ENCODE results near the gene ZNF385D.

Gene ZNF385D

GRCh38 chr3:21562243-21562642 is 188.8 kb downstream of the ZNF385D start:
- no peaks in the 10 kb centered on the region for H3K36me3 ChIP-seq (ENCODE audit: insufficient read depth, low read length)
- no peaks in the 10 kb centered on the region for H3K9me3 ChIP-seq (ENCODE audit: control insufficient read depth, insufficient read depth, low read length)
- H3K9ac ChIP-seq (ENCODE audit: low read depth, low read length), result no peak overlapping the region
- H3K4me1 ChIP-seq (ENCODE audit: insufficient read depth, low read length), result no peaks in the 10 kb centered on the region

GRCh38 chr3:21561472-21561871 is 189.5 kb downstream of the ZNF385D start:
- Histone ChIP-seq H3K9me3 (ENCODE audit: control insufficient read depth, insufficient read depth, low read length) (no peaks in the 10 kb centered on the region), H3K4me1 (ENCODE audit: insufficient read depth, low read length) (no peaks in the 10 kb centered on the region), H3K9ac (ENCODE audit: low read depth, low read length) (no peak overlapping the region), H3K36me3 (ENCODE audit: insufficient read depth, low read length) (no peaks in the 10 kb centered on the region)

- H3K36me3 ChIP-seq (ENCODE audit: insufficient read depth, low read length), result no peaks in the 10 kb centered on the region
- H3K9me3 ChIP-seq (ENCODE audit: control insufficient read depth, insufficient read depth, low read length), result no peaks in the 10 kb centered on the region
Observed at GRCh38 chr3:21551019-21551418, 200.0 kb downstream of the ZNF385D start.

GRCh38 chr3:21544076-21544462 is 206.9 kb downstream of the ZNF385D start:
- H3K4me1 ChIP-seq (ENCODE audit: insufficient read depth, low read length), result peaks cover 3% of the 10 kb centered on the region; the same call in 1 of the 2 replicates
- H3K9me3 ChIP-seq (ENCODE audit: control insufficient read depth, insufficient read depth, low read length), result no peaks in the 10 kb centered on the region
- H3K9ac ChIP-seq (ENCODE audit: low read depth, low read length), result peak overlapping the region; percentile 41
- H3K36me3 ChIP-seq (ENCODE audit: insufficient read depth, low read length), result no peaks in the 10 kb centered on the region

More at GRCh38 chr3:21551019-21551418, 200.0 kb downstream of the ZNF385D start:
- Histone ChIP-seq H3K9ac (ENCODE audit: low read depth, low read length) (no peak overlapping the region), H3K4me1 (ENCODE audit: insufficient read depth, low read length) (peaks cover 3% of the 10 kb centered on the region; the same call in 1 of the 2 replicates)

GRCh38 chr3:21543380-21544075 is 207.5 kb downstream of the ZNF385D start:
- H3K9ac ChIP-seq (ENCODE audit: low read depth, low read length), result peak overlapping the region; percentile 41
- no peaks in the 10 kb centered on the region for H3K9me3 ChIP-seq (ENCODE audit: control insufficient read depth, insufficient read depth, low read length)

GRCh38 chr3:21542656-21543379 is 208.2 kb downstream of the ZNF385D start:
- Histone ChIP-seq H3K36me3 (ENCODE audit: insufficient read depth, low read length) (no peaks in the 10 kb centered on the region), H3K9me3 (ENCODE audit: control insufficient read depth, insufficient read depth, low read length) (no peaks in the 10 kb centered on the region), H3K9ac (ENCODE audit: low read depth, low read length) (peak overlapping the region; percentile 41), H3K4me1 (ENCODE audit: insufficient read depth, low read length) (peaks cover 3% of the 10 kb centered on the region; the same call in 1 of the 2 replicates)

More at GRCh38 chr3:21543380-21544075, 207.5 kb downstream of the ZNF385D start:
- no peaks in the 10 kb centered on the region for H3K36me3 ChIP-seq (ENCODE audit: insufficient read depth, low read length)
- peaks cover 3% of the 10 kb centered on the region; the same call in 1 of the 2 replicates for H3K4me1 ChIP-seq (ENCODE audit: insufficient read depth, low read length)

DNA sequence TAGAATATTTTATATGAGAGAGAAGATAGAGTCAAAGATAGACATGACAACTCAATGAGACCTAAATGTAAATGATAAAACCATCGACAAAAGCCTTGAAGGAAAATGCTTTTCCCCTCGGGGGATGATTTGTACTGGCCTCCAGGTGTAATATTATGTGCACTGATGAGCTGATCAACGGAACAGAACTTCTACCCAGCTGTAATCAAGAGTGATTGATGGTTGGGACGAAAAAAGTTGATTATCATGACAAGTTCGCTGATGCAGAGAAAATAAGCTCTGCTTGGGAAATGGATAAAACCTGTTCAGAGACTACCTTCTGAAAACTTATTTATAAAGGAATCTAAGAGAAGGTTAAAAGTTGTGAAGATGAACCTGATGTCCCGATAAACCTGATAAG is 210.7 kb downstream of the ZNF385D start:
- Histone ChIP-seq H3K4me1 (ENCODE audit: insufficient read depth, low read length) (no peaks in the 10 kb centered on the region), H3K9me3 (ENCODE audit: control insufficient read depth, insufficient read depth, low read length) (no peaks in the 10 kb centered on the region), H3K36me3 (ENCODE audit: insufficient read depth, low read length) (no peaks in the 10 kb centered on the region), H3K9ac (ENCODE audit: low read depth, low read length) (no peak overlapping the region)

GRCh38 chr3:21534462-21534861 is 216.5 kb downstream of the ZNF385D start:
- Histone ChIP-seq H3K9ac (ENCODE audit: low read depth, low read length) (no peak overlapping the region), H3K4me1 (ENCODE audit: insufficient read depth, low read length) (no peaks in the 10 kb centered on the region)

DNA sequence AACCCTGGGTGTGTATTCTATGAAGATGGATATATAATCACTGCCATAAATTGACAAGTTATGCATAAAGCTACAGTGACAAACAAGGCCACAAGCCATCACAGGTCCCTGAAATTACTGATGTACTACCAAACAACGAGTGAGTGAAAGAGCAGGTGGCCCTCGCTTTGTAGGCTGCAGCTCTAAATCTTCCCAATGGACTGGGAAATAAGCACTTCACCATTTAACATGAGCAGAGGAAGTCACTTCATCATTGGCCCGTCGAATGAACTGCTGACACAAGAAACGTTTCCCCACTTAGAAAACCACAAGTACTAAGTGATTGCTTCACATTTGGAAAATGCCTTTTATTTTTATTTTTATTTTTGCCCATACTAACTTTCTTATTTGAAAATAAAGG is 218.0 kb downstream of the ZNF385D start:
- Histone ChIP-seq H3K9me3 (ENCODE audit: control insufficient read depth, insufficient read depth, low read length) (no peaks in the 10 kb centered on the region), H3K9ac (ENCODE audit: low read depth, low read length) (no peak overlapping the region), H3K4me1 (ENCODE audit: insufficient read depth, low read length) (no peaks in the 10 kb centered on the region), H3K36me3 (ENCODE audit: insufficient read depth, low read length) (no peaks in the 10 kb centered on the region)

More at GRCh38 chr3:21534462-21534861, 216.5 kb downstream of the ZNF385D start:
- no peaks in the 10 kb centered on the region for H3K36me3 ChIP-seq (ENCODE audit: insufficient read depth, low read length)
- H3K9me3 ChIP-seq (ENCODE audit: control insufficient read depth, insufficient read depth, low read length), result no peaks in the 10 kb centered on the region

- no peak overlapping the region for H3K9ac ChIP-seq (ENCODE audit: low read depth, low read length)
- H3K9me3 ChIP-seq (ENCODE audit: control insufficient read depth, insufficient read depth, low read length), result no peaks in the 10 kb centered on the region
- H3K36me3 ChIP-seq (ENCODE audit: insufficient read depth, low read length), result no peaks in the 10 kb centered on the region
- H3K4me1 ChIP-seq (ENCODE audit: insufficient read depth, low read length), result no peaks in the 10 kb centered on the region
Observed at GRCh38 chr3:21531909-21532308, 219.1 kb downstream of the ZNF385D start.

DNA sequence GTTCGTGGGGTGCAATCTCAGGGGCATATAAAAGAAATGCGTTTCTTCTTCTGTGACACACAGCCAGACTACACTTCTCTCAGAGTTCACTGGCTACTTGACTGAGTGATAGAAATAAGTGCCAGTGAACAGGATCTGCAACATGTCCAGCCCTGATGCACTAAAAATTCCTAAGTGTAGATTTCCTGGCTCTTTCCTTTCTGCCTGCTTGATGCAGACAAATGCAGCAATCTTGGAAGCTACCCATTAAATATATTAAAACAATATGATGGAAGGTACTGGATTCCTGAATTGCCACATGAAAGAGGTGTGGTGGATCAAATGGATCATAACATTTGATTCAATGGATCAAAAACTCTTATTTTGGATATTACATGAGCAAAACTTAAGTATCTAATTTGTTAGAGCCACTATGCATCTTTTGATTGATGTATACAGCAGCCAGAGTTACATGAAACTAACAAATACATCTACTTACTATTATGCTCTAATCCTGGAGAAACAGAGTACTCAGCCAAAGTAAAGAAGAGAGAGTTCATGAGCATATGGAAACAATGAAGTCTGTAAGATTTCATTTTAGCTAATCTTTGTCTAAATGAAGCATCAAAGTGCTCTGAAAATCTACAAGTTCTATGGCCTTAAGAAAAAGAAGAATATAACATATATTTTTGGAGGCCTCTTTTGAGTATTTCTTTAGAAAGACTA is 222.6 kb downstream of the ZNF385D start:
- Histone ChIP-seq H3K9ac (ENCODE audit: low read depth, low read length) (no peak overlapping the region), H3K4me1 (ENCODE audit: insufficient read depth, low read length) (no peaks in the 10 kb centered on the region), H3K9me3 (ENCODE audit: control insufficient read depth, insufficient read depth, low read length) (no peaks in the 10 kb centered on the region), H3K36me3 (ENCODE audit: insufficient read depth, low read length) (no peaks in the 10 kb centered on the region)

GRCh38 chr3:21526461-21526860 is 224.5 kb downstream of the ZNF385D start:
- Histone ChIP-seq H3K9me3 (ENCODE audit: control insufficient read depth, insufficient read depth, low read length) (no peaks in the 10 kb centered on the region), H3K36me3 (ENCODE audit: insufficient read depth, low read length) (no peaks in the 10 kb centered on the region), H3K9ac (ENCODE audit: low read depth, low read length) (no peak overlapping the region), H3K4me1 (ENCODE audit: insufficient read depth, low read length) (no peaks in the 10 kb centered on the region)

DNA sequence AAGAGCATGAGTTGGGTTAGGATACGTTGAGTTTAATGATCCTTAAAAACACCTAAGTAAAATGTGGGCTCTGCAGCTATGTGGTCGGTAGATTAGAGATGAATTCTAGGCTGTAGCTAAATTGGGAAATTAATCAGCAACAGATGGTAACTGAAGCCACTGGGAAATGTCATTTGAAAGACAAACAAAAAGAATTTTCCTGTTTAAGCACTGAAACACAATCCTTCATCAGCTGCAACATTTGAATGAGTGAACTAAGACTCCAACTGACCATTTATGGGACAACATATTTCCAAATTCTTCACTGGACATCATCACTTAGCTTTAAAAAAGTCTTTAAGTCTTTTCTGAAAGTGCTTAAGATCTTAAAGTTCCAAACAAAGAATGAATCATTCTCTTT is 226.9 kb downstream of the ZNF385D start:
- Histone ChIP-seq H3K9ac (ENCODE audit: low read depth, low read length) (no peak overlapping the region), H3K36me3 (ENCODE audit: insufficient read depth, low read length) (no peaks in the 10 kb centered on the region), H3K9me3 (ENCODE audit: control insufficient read depth, insufficient read depth, low read length) (no peaks in the 10 kb centered on the region), H3K4me1 (ENCODE audit: insufficient read depth, low read length) (no peaks in the 10 kb centered on the region)

DNA sequence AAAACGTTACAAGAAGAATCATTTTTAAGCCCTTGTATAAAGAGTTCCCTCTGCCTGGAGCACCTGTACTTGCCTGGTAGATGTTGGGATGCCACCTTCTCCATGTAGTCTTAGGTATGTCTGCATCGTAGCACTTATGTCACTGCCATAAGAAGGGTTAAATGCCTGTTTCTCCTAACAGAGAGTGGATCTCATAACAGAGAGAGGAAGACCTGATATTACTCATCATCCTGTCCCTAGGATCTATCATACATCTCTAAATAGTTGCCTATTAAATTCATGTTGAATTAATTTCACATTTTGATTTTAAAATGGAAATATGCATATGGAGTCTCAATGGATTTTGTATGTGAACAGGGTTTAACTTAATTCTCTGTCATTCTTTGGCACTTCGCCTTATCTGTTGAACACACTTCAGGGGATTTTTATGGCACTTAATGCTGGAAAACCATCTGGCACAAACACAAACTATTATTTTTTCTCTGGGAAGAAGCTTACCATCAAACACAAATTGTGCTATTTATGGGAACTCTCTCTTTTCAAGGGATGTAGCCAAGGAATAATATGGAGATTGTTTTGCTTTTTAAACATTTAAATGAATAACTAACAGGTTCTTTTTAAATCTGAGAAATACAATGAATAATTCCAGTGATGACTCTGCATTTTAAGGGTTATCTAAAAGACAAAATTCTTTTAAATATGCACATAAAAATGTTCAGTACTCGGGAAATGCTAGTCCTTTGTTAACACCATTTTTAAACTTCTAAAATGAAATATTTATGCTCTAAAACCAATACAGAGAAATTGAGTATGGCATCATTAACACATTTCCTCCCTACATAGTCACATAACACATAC is 230.7 kb downstream of the ZNF385D start:
- Histone ChIP-seq H3K9me3 (ENCODE audit: control insufficient read depth, insufficient read depth, low read length) (0 out of 2 replicates have a peak, but pooled peaks cover 2% of the 10 kb centered on the region), H3K36me3 (ENCODE audit: insufficient read depth, low read length) (no peaks in the 10 kb centered on the region), H3K9ac (ENCODE audit: low read depth, low read length) (no peak overlapping the region), H3K4me1 (ENCODE audit: insufficient read depth, low read length) (peaks cover 7% of the 10 kb centered on the region; the same call in 1 of the 2 replicates)

All from ES-I3 (cell line).